H9 (cell line): Measurements from ENCODE around the gene KHK. TPM values are rescaled to one million over a fixed set of nuclear protein-coding genes. Genes with fewer than 3 reads are reported as not detected.
A peak's percentile ranks its signal among the peaks of the same experiment; 100 is the strongest.

Source experiments
- DNase-seq: peaks from one replicate; pipeline ENCODE4 v3.0.0-alpha.2; 2017
- H2AFZ ChIP-seq: one replicate; pipeline ENCODE4 v1.6.1; 2013; ENCODE audit warnings: mild to moderate bottlenecking, low read length, control low read depth, moderate library complexity
- H2AK5ac ChIP-seq: 2 replicates; pipeline ENCODE4 v1.6.1; 2013; ENCODE audit warnings: low read length, control low read depth, mixed read lengths; ENCODE audit not compliant: insufficient read length
- H2BK120ac ChIP-seq: one replicate; pipeline ENCODE4 v1.6.1; 2013; ENCODE audit warnings: low read depth, mild to moderate bottlenecking, low read length, control low read depth, inconsistent platforms; ENCODE audit not compliant: poor library complexity, severe bottlenecking
- H2BK12ac ChIP-seq: 2 replicates; pipeline ENCODE4 v1.6.1; 2013; ENCODE audit warnings: low read length, control low read depth, mixed read lengths, low read depth; ENCODE audit not compliant: insufficient read length
- H2BK15ac ChIP-seq: 2 replicates; pipeline ENCODE4 v1.6.1; 2013; ENCODE audit warnings: low read depth, low read length, control low read depth
- H2BK20ac ChIP-seq: one replicate; pipeline ENCODE4 v1.6.1; 2013; ENCODE audit warnings: low read depth, mild to moderate bottlenecking, low read length, control low read depth, inconsistent platforms; ENCODE audit not compliant: poor library complexity, severe bottlenecking
- H2BK5ac ChIP-seq: 2 replicates; pipeline ENCODE4 v1.6.1; 2013; ENCODE audit warnings: low read length, control low read depth, mixed read lengths; ENCODE audit not compliant: insufficient read length
- H3K14ac ChIP-seq: 2 replicates; pipeline ENCODE4 v1.6.1; 2013; ENCODE audit warnings: low read length, control low read depth; ENCODE audit not compliant: insufficient read depth
- H3K18ac ChIP-seq: 2 replicates; pipeline ENCODE4 v1.6.1; 2013; ENCODE audit warnings: low read depth, mild to moderate bottlenecking, mixed read lengths, low read length, control low read depth; ENCODE audit not compliant: insufficient read length
- H3K23ac ChIP-seq: 2 replicates; pipeline ENCODE4 v1.6.1; 2013; ENCODE audit warnings: low read length, control low read depth, mixed read lengths, low read depth; ENCODE audit not compliant: insufficient read length
- H3K23me2 ChIP-seq: 2 replicates; pipeline ENCODE4 v1.6.1; 2013; ENCODE audit warnings: low read depth, mild to moderate bottlenecking, mixed read lengths, low read length, control low read depth; ENCODE audit not compliant: insufficient read length, poor library complexity, severe bottlenecking
- H3K27ac ChIP-seq: 2 replicates; pipeline ENCODE4 v1.5.1; 2013; ENCODE audit warnings: low read length, control low read depth, mixed read lengths, low read depth; ENCODE audit not compliant: insufficient read length
- H3K27me3 ChIP-seq: 2 replicates; pipeline ENCODE4 v1.6.1; 2013; ENCODE audit warnings: low read length, control low read depth, inconsistent platforms; ENCODE audit not compliant: insufficient read depth
- H3K4ac ChIP-seq: 2 replicates; pipeline ENCODE4 v1.6.1; 2013; ENCODE audit warnings: low read depth, mild to moderate bottlenecking, control low read depth, inconsistent platforms, low read length, moderate library complexity
- H3K4me1 ChIP-seq: 2 replicates; pipeline ENCODE4 v1.6.1; 2013; ENCODE audit warnings: low read length, control low read depth, inconsistent platforms; ENCODE audit not compliant: insufficient read depth
- H3K4me2 ChIP-seq: 2 replicates; pipeline ENCODE4 v1.6.1; 2013; ENCODE audit warnings: low read length, control low read depth, mixed read lengths; ENCODE audit not compliant: insufficient read length, insufficient read depth
- H3K56ac ChIP-seq: 2 replicates; pipeline ENCODE4 v1.6.1; 2013; ENCODE audit warnings: low read depth, mild to moderate bottlenecking, mixed read lengths, low read length, control low read depth; ENCODE audit not compliant: insufficient read length
- H3K79me1 ChIP-seq: 2 replicates; pipeline ENCODE4 v1.6.1; 2013; ENCODE audit warnings: low read depth, mild to moderate bottlenecking, moderate library complexity, low read length, control low read depth, inconsistent platforms; ENCODE audit not compliant: insufficient read depth, poor library complexity, severe bottlenecking
- H3K79me2 ChIP-seq: 2 replicates; pipeline ENCODE4 v1.6.1; 2013; ENCODE audit warnings: low read length, control low read depth, inconsistent platforms; ENCODE audit not compliant: insufficient read depth
- H3K9ac ChIP-seq: 2 replicates; pipeline ENCODE4 v1.6.1; 2013; ENCODE audit warnings: low read length, control low read depth, mixed read lengths; ENCODE audit not compliant: insufficient read length; ENCODE audit errors: extremely low read depth
- H3K9me3 ChIP-seq: one replicate; pipeline ENCODE4 v1.6.1; 2013; ENCODE audit warnings: low read depth, low read length, inconsistent platforms; ENCODE audit not compliant: control insufficient read depth
- H3T11ph ChIP-seq: one replicate; pipeline ENCODE4 v1.6.1; 2013; ENCODE audit warnings: mild to moderate bottlenecking, low read length, control low read depth, inconsistent platforms
- H4K20me1 ChIP-seq: one replicate; pipeline ENCODE4 v1.6.1; 2013; ENCODE audit not compliant: control insufficient read depth, insufficient read length, insufficient read depth
- H4K5ac ChIP-seq: 2 replicates; pipeline ENCODE4 v1.6.1; 2013; ENCODE audit warnings: low read depth, mild to moderate bottlenecking, mixed read lengths, low read length, control low read depth; ENCODE audit not compliant: insufficient read length
- H4K8ac ChIP-seq: replicated peaks from 2 replicates; pipeline ENCODE4 v1.6.1; 2013; ENCODE audit warnings: low read length, control low read depth, mixed read lengths, low read depth; ENCODE audit not compliant: insufficient read length
- H4K91ac ChIP-seq: 2 replicates; pipeline ENCODE4 v1.6.1; 2013; ENCODE audit warnings: low read depth, mild to moderate bottlenecking, moderate library complexity, mixed read lengths, low read length, control low read depth; ENCODE audit not compliant: insufficient read length
- H3K27ac Mint-ChIP-seq, 3 experiments: 2 replicates in 2 of 3; 3 replicates in 1 of 3; pipeline ENCODE4 v1.8.0; 2020 to 2021; ENCODE audit warnings: mixed read lengths in 3 of 3, mild to moderate bottlenecking in 1 of 3, moderate library complexity in 1 of 3
- H3K27me3 Mint-ChIP-seq: 2 replicates; pipeline ENCODE4 v1.8.0; 2021; ENCODE audit warnings: low read depth, mild to moderate bottlenecking, moderate library complexity, mixed read lengths
- H3K36me3 Mint-ChIP-seq, 3 experiments: 2 replicates in 2 of 3; 3 replicates in 1 of 3; pipeline ENCODE4 v1.8.0; 2020 to 2021; ENCODE audit warnings: low read depth in 3 of 3, mixed read lengths in 3 of 3; ENCODE audit not compliant: insufficient read depth in 1 of 3
- H3K4me1 Mint-ChIP-seq, 2 experiments: 2 replicates each; pipeline ENCODE4 v1.8.0; 2020; ENCODE audit warnings: mixed read lengths in 2 of 2
- H3K4me3 Mint-ChIP-seq, 2 experiments: 2 replicates in 1 of 2; 3 replicates in 1 of 2; pipeline ENCODE4 v1.8.0; 2020 to 2021; ENCODE audit warnings: mild to moderate bottlenecking in 2 of 2, mixed read lengths in 2 of 2, moderate library complexity in 1 of 2
- H3K9me3 Mint-ChIP-seq, 2 experiments: 2 replicates in 1 of 2; 3 replicates in 1 of 2; pipeline ENCODE4 v1.8.0; 2020; ENCODE audit warnings: mild to moderate bottlenecking in 2 of 2, mixed read lengths in 2 of 2, moderate library complexity in 1 of 2
- WGBS: extraction: QIAGEN DNeasy Blood & Tissue Kit; methylation state at CpG from one replicate; pipeline ENCODE4 v1.1.7; 2013; ENCODE audit warnings: missing lambda C conversion rate, low lambda C conversion rate, mixed read lengths; ENCODE audit not compliant: insufficient read length; ENCODE audit errors: extremely low coverage; 5-methylcytosine and 5-hydroxymethylcytosine counted together
- total RNA-seq: library from RNA; stranded (reverse); gene quantifications from 2 replicates; pipeline ENCODE4 v1.2.1, GENCODE V29; 2021
- TF ChIP-seq, protein P1 (sequence below): fragments of 200-600 bp; sonication (generic); conservative IDR thresholded peaks from 3 replicates; pipeline ENCODE4 v1.8.0; 2021; ENCODE audit warnings: antibody characterized with exemption, mild to moderate bottlenecking

Gene KHK
- total RNA-seq, 1 experiment from 2014 or later = 12.1 TPM

DNA sequence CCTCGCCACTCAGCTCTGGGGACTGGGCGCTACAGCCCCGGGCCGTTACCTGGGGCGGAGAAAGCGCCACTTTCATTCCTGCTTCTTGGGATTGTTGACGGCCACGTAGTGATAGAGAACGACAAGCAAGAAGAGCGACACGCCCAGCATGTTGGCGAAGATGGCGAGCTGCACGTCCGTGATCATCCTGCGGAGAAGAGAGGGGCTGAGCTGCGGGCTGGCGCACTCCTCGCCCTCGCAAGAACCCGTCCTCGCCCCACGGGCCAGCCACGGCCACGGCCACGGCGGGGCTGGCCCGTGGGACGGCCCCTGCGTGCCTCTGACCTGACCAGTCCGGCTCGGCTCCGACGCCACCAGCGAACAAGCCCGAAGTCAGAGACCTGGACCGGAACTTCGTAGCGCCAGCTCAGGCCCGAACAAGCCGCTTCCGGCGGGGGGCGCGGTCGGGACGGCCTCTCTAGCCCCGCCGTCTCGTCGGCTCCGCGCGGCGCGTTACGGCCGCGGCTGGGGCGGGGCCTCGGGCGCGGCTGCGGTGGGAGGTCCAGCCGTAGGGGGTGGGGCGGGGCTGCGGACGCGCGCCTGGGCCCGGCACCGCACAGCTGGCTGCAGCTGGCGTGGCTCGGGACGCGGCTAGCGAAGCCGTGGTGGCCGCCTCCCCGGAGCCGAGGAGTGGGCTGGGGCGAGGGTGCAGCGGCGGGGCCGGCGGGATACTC is 15.1 kb upstream of the KHK start, which contains the start of gene OST4:
OST4 (minus strand) TSS at position 378 of the 713 bp plus-strand sequence.
- Histone ChIP-seq H3K9ac (peak within 1 kb of the TSS; percentile 85), H3K9me3 (no peaks in the 10 kb centered on the region), H2BK15ac (no peak within 1 kb of the TSS), H4K5ac (no peak within 1 kb of the TSS), H4K8ac (no peak within 1 kb of the TSS), H2BK120ac (no peak within 1 kb of the TSS), H3K56ac (no peak within 1 kb of the TSS), H2BK12ac (no peak within 1 kb of the TSS), H2BK5ac (no peak within 1 kb of the TSS), H3K4ac (no peak within 1 kb of the TSS), H3K14ac (peak within 1 kb of the TSS; percentile 45; the same call in 1 of the 2 replicates), H3T11ph (no peak within 1 kb of the TSS), H3K27me3 (no peaks in the 10 kb centered on the region), H2BK20ac (no peak within 1 kb of the TSS), H4K20me1 (no peaks in the 10 kb centered on the region), H3K79me2 (peaks cover 5% of the 10 kb centered on the region; the same call in 1 of the 2 replicates), H3K23me2 (peaks cover 12% of the 10 kb centered on the region), H3K18ac (peak within 1 kb of the TSS; percentile 51), H2AK5ac (no peak within 1 kb of the TSS), H3K23ac (no peak within 1 kb of the TSS), H3K4me2 (peak within 1 kb of the TSS; percentile 97), H2AFZ (no peak within 1 kb of the TSS), H3K4me1 (no peaks in the 10 kb centered on the region), H4K91ac (no peak within 1 kb of the TSS), H3K27ac (no peak within 1 kb of the TSS), H3K79me1 (peaks cover 2% of the 10 kb centered on the region)
- DNase-seq = peak; percentile 93
- peaks cover 14 to 17% of the 10 kb centered on the region in 2 experiments for H3K4me1 Mint-ChIP-seq
- H3K36me3 Mint-ChIP-seq = peaks cover 18 to 38% (median 38%) of the 10 kb centered on the region in 3 experiments; a peak in 6 of 7 replicates
- TF ChIP-seq, protein P1, sequence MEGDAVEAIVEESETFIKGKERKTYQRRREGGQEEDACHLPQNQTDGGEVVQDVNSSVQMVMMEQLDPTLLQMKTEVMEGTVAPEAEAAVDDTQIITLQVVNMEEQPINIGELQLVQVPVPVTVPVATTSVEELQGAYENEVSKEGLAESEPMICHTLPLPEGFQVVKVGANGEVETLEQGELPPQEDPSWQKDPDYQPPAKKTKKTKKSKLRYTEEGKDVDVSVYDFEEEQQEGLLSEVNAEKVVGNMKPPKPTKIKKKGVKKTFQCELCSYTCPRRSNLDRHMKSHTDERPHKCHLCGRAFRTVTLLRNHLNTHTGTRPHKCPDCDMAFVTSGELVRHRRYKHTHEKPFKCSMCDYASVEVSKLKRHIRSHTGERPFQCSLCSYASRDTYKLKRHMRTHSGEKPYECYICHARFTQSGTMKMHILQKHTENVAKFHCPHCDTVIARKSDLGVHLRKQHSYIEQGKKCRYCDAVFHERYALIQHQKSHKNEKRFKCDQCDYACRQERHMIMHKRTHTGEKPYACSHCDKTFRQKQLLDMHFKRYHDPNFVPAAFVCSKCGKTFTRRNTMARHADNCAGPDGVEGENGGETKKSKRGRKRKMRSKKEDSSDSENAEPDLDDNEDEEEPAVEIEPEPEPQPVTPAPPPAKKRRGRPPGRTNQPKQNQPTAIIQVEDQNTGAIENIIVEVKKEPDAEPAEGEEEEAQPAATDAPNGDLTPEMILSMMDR = no peak
- WGBS = no CpG with 5 or more reads among the region's 86 CpGs
- peak within 1 kb of the TSS; percentile 88 to 97 (median 95) for H3K27ac Mint-ChIP-seq
- peaks cover 12% of the 10 kb centered on the region for H3K27me3 Mint-ChIP-seq
- H3K9me3 Mint-ChIP-seq = no peaks in the 10 kb centered on the region; a peak in 1 of 5 replicates
- peak within 1 kb of the TSS; percentile 94 to 97 for H3K4me3 Mint-ChIP-seq
